Activated B cell treated with CpG ODN at 0.5 μM for 24 hours (primary cell): ENCODE results near the gene CEP290. TPM values are rescaled to one million over a fixed set of nuclear protein-coding genes. Genes with fewer than 3 reads are reported as not detected.
"Not testable (repeated sequence)": the region's sequence is repeated elsewhere in the genome, so short reads cannot be mapped to it uniquely, and the experiment has no call there.

Source experiments
- ATAC-seq: fragments of 200-7000 bp; cut with Tn5 transposase; one replicate; pipeline ENCODE4 v1.10.0; 2021; ENCODE audit warnings: low read depth, mild to moderate bottlenecking, moderate library complexity
- CTCF ChIA-PET: fragments of 350-600 bp; sonication (Branson Sonifier 250); formaldehyde crosslinking; loops from one replicate; lab custom pipeline; 2021; ENCODE audit warnings: antibody characterized with exemption; lab: Charles Lee
- POLR2A ChIA-PET: fragments of 350-600 bp; sonication (Branson Sonifier 250); formaldehyde crosslinking; loops from one replicate; lab custom pipeline; 2021; ENCODE audit warnings: antibody characterized with exemption; lab: Charles Lee
- DNase-seq: peaks from one replicate; pipeline ENCODE4 v3.0.0; 2022
- H3K27ac Mint-ChIP-seq: one replicate; pipeline ENCODE4 v1.8.0; 2020; ENCODE audit warnings: mixed read lengths
- H3K27me3 Mint-ChIP-seq: one replicate; pipeline ENCODE4 v1.8.0; 2021; ENCODE audit warnings: mixed read lengths
- H3K36me3 Mint-ChIP-seq: one replicate; pipeline ENCODE4 v1.8.0; 2021; ENCODE audit warnings: low read depth, mixed read lengths
- H3K4me1 Mint-ChIP-seq: one replicate; pipeline ENCODE4 v1.8.0; 2021; ENCODE audit warnings: mixed read lengths
- H3K4me3 Mint-ChIP-seq: one replicate; pipeline ENCODE4 v1.8.0; 2020; ENCODE audit warnings: mild to moderate bottlenecking, mixed read lengths
- H3K9me3 Mint-ChIP-seq: one replicate; pipeline ENCODE4 v1.8.0; 2020; ENCODE audit warnings: mixed read lengths
- CTCF ChIP-seq: fragments of 200-600 bp; IDR thresholded peaks from one replicate; pipeline ENCODE4 v1.8.0; 2022; ENCODE audit warnings: antibody characterized with exemption, mild to moderate bottlenecking
- intact Hi-C: fragments of 100-400 bp; cut with micrococcal nuclease; formaldehyde crosslinking; loops from one replicate; pipeline ENCODE4 v1.15.1; 2024
- total RNA-seq: library from RNA; stranded (reverse); gene quantifications from 2 replicates; pipeline ENCODE4 v1.2.3, GENCODE V29; 2022

The CEP290 gene
- total RNA-seq, 1 donor from 2014 or later: 15.0 TPM

DNA sequence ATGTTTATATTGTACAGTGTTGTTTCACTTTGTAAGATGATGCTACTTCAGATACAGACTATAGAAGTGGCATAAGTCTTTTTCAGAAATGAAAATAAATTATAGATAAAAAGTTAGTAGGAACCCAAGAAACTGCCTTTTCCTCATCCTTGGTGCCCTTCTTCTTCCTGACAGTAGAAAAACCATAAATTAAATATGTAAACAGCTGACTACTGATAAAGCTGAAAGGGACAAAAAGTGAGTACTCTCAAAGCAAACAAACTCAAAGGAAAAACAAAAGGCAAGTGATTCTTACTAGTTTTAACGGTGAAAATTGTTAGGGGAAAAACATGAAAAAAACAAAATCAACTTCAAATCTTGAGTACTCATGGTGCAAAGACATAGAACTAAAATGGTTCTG, 104.1 kb downstream of the CEP290 start:
- ChIA-PET POLR2A (no interaction called here), CTCF (no interaction called here)
- DNase-seq (no peak), ATAC-seq (no peak)
- Mint-ChIP-seq H3K4me3 (no peak overlapping the region), H3K9me3 (no peaks in the 10 kb centered on the region), H3K36me3 (peaks cover 18% of the 10 kb centered on the region), H3K27ac (no peak overlapping the region), H3K27me3 (no peaks in the 10 kb centered on the region), H3K4me1 (peaks cover 34% of the 10 kb centered on the region)
- no peak for TF ChIP-seq CTCF
- intact Hi-C loops: loop anchor here (10.0 kb wide), 1 partner anchor 1127 kb away; no protein-coding TSS in a partner anchor

DNA sequence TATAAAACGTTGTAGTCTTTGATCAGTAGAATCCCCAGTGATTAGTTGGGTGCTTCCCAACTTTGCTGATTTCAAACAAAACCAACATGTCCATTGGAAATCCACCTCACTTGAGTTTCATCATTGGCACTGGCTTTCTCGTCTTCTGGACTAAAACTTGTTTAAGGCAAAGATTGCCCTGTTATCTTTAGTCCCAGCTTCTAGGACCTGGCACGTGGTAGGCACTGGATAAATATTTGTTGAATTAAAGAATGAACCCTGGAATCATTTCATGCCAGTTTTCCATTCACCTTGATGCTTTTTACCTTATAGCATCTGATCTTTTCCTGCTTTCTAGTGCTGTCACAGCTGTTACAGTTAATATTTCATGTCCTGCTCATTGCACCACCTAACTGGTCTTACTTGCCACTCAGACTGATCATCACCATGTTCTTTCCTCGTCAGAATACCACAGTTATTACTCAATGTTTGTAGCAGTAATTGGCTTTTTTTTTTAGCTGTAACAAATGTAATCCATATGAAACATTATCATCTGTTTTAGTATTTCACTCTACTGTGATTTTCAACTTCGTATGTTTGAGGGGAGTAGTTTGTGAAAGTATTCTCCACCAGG, 105.4 kb downstream of the CEP290 start:
- no peak for TF ChIP-seq CTCF
- intact Hi-C loops: loop anchor here (10.0 kb wide), 1 partner anchor 1128 kb away; no protein-coding TSS in a partner anchor

DNA sequence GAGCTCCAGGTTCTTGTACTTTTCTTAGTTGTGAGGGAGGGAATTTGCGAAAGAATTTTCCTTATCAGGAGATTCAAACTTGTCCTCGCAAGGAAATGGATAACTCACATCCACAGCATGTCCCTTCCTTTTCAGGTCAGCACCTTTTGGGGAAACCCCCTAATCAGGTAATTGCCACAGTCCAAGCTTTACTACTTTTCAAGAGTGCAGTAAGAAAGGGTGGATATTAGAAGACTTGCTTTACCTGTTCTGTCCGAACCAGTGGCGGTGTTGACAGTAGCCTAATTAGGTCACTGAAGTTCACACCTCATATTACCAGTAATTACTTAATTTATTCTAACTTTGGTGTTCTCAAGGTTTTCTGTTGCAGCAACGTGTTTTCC, 106.0 kb downstream of the CEP290 start:
- no peaks in the 10 kb centered on the region for H3K9me3 Mint-ChIP-seq
- ATAC-seq (no peak), DNase-seq (no peak)
- H3K36me3 Mint-ChIP-seq: peaks cover 14% of the 10 kb centered on the region
- peak overlapping the region; percentile 97 for H3K4me3 Mint-ChIP-seq
- POLR2A ChIA-PET: interaction anchor here (1.1 to 1.9 kb wide), 2 partner anchors 14 to 106 kb away, joined by 5 to 8 read pairs; partner anchors contain the start of genes CEP290 and TMTC3
- CTCF ChIA-PET: no interaction called here
- H3K27ac Mint-ChIP-seq: peak overlapping the region; percentile 93
- H3K27me3 Mint-ChIP-seq: no peaks in the 10 kb centered on the region
- no peak for TF ChIP-seq CTCF
- H3K4me1 Mint-ChIP-seq: peaks cover 31% of the 10 kb centered on the region
- intact Hi-C loops: loop anchor here (1.0 to 10.0 kb wide), 4 partner anchors 25 to 1490 kb away; partner anchors contain the start of genes CEP290, POC1B and TMTC3

More for the DNA sequence above, 105.4 kb downstream of the CEP290 start:
- Mint-ChIP-seq H3K4me3 (peak overlapping the region; percentile 97), H3K36me3 (peaks cover 16% of the 10 kb centered on the region), H3K4me1 (peaks cover 34% of the 10 kb centered on the region), H3K27ac (no peak overlapping the region), H3K9me3 (no peaks in the 10 kb centered on the region), H3K27me3 (no peaks in the 10 kb centered on the region)
- DNase-seq (no peak), ATAC-seq (no peak)
- POLR2A ChIA-PET: interaction anchor here (1.1 to 1.9 kb wide), 2 partner anchors 14 to 106 kb away, joined by 5 to 8 read pairs; partner anchors contain the start of genes CEP290 and TMTC3
- CTCF ChIA-PET: no interaction called here

DNA sequence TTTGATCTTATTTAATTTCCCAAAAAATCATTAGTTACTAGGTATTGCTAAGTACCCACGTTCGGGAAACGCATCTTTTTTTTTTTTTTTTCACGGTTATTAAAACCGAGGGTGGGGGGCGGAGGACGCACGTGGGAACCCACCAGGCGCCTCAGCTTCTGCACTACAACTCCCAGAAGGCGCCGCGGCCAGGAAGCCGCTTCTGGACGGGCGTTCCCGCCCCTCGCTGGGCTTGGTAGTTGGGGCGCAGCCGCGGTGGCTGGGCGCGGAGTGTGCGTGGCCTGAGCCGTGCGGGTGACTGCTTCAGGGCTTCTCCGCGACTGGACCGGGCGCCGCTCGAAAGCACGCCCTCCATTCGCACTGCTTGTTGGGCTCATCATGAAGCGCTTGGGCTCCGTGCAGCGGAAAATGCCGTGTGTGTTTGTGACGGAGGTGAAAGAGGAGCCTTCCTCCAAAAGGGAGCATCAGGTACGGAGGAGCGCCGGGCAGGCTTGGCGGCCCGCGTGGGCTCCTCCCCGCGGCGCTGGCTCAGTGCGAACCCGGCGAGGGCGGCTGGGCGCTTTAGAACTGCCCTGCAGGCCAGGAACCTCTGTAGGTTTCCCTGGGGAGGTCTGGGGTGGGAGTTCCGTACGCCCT, 106.5 kb downstream of the CEP290 start:
- H3K4me1 Mint-ChIP-seq: peaks cover 31% of the 10 kb centered on the region
- H3K27ac Mint-ChIP-seq: peak overlapping the region; percentile 93
- ChIA-PET CTCF (no interaction called here), POLR2A (interaction anchor here (0.6 to 1.9 kb wide), 3 partner anchors 15 to 1316 kb away, joined by 3 to 8 read pairs (median 5); partner anchors contain the start of genes CEP290 and TMTC3)
- DNase-seq (peak; percentile 84), ATAC-seq (peak; percentile 98)
- no peaks in the 10 kb centered on the region for H3K9me3 Mint-ChIP-seq
- intact Hi-C loops: loop anchor here (1.0 to 10.0 kb wide), 4 partner anchors 25 to 1491 kb away; partner anchors contain the start of genes CEP290, POC1B and TMTC3
- no peaks in the 10 kb centered on the region for H3K27me3 Mint-ChIP-seq
- no peak for TF ChIP-seq CTCF
- peaks cover 13% of the 10 kb centered on the region for H3K36me3 Mint-ChIP-seq
- peak overlapping the region; percentile 97 for H3K4me3 Mint-ChIP-seq

DNA sequence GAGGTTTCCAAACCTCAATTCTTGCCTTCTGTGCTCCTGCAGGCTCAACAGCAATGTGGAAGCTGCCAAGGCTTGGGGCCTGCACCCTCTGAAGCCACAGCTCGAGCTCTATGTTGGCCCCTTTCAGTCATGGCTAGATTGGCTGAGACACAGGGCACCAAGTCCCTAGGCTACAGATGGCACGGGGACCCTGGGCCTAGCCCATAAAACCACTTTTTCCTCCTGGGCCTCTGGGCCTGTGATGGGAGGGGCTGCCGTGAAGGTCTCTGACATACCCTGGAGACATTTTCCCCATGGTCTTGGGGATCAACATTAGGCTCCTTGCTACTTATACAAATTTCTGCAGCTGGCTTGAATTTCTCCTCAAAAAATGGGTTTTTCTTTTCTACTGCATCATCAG, 110.7 kb downstream of the CEP290 start:
- intact Hi-C loops: loop anchor here (10.0 kb wide), 1 partner anchor 1134 kb away; no protein-coding TSS in a partner anchor
- H3K27me3 Mint-ChIP-seq, CTCF ChIA-PET, H3K27ac Mint-ChIP-seq, H3K9me3 Mint-ChIP-seq, DNase-seq, H3K4me3 Mint-ChIP-seq, POLR2A ChIA-PET, H3K36me3 Mint-ChIP-seq, ATAC-seq: not testable (repeated sequence)
- H3K4me1 Mint-ChIP-seq: peaks cover 10% of the 10 kb centered on the region
